Keratinocyte (primary cell): ENCODE data around the gene RSPH9.

Source experiments
- EZH2 ChIP-seq: IDR thresholded peaks from one replicate; pipeline ENCODE4 v1.6.1; 2012; ENCODE audit warnings: inconsistent platforms, mild to moderate bottlenecking, low read length, moderate library complexity
- TF ChIP-seq, protein P1 (sequence below), 3 experiments: IDR thresholded peaks in 1 of 3; conservative IDR thresholded peaks in 1 of 3; optimal IDR thresholded peaks in 1 of 3; 2 replicates in 2 of 3; 3 replicates in 1 of 3; pipeline versions ENCODE3 to v1.5.1; 2011; ENCODE audit warnings: low read length in 3 of 3, mild to moderate bottlenecking in 3 of 3, moderate library complexity in 2 of 3, control low read depth in 1 of 3, inconsistent platforms in 1 of 3; ENCODE audit not compliant: insufficient read depth in 2 of 3; ENCODE audit errors: extremely low read depth in 1 of 3

DNA sequence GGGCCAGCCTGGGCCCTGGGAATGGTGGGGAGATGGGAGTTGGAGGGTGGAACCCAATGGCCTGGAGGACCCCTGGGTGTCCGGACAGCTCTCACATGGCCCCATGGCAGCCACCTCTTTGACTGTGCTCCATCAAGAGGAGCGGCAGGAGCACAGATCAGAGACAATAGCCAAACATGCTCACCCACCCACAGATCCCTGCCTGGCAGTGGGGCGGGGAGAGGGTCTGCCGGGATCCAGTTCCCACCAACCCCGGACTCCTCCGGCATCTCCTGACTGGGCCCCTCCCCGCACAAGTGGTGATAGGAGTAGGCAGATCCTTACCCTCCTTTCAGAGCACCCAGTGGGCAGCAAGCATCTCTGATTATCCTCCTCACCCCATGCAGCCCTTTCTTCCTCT lies 74.7 kb downstream of the RSPH9 start:
- TF ChIP-seq, protein P1, sequence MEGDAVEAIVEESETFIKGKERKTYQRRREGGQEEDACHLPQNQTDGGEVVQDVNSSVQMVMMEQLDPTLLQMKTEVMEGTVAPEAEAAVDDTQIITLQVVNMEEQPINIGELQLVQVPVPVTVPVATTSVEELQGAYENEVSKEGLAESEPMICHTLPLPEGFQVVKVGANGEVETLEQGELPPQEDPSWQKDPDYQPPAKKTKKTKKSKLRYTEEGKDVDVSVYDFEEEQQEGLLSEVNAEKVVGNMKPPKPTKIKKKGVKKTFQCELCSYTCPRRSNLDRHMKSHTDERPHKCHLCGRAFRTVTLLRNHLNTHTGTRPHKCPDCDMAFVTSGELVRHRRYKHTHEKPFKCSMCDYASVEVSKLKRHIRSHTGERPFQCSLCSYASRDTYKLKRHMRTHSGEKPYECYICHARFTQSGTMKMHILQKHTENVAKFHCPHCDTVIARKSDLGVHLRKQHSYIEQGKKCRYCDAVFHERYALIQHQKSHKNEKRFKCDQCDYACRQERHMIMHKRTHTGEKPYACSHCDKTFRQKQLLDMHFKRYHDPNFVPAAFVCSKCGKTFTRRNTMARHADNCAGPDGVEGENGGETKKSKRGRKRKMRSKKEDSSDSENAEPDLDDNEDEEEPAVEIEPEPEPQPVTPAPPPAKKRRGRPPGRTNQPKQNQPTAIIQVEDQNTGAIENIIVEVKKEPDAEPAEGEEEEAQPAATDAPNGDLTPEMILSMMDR (optimal IDR thresholded peaks at IDR 0.05 in 1 of 3, IDR thresholded peaks at IDR 0.05 in 1 of 3, conservative IDR thresholded peaks at IDR 0.05 in 1 of 3; ENCODE audit: extremely low read depth in 1 of 3, insufficient read depth in 2 of 3, low read length in 3 of 3) = no peak
- TF ChIP-seq EZH2 = no peak
